ENCODE results near the gene PCBP3. TPM values are rescaled to one million over a fixed set of nuclear protein-coding genes. Genes with fewer than 3 reads are reported as not detected.

PCBP3 gene
- total RNA-seq, 1 donor from 2014 or later = 3.8 TPM

DNA sequence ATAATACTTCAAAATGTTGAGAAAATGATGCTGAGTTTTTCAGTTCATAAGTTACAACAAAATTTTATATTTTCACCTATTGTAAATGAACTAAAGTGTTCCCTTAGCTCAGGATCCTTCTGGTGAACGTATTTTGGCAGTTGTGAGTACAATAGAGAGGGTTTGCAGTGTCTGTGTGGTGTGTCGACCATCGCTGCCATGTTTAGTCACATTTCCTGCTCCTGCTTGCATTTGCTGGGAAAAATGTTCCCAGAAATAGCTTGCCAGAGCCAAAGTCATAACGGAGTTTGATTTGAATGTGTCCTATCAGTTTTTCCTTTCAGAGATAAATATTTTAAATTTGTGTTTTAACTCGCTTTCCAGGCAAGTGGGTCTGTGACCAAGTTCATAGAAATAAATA is 220.9 kb downstream of the PCBP3 start:
- Histone ChIP-seq H3K4me1 (no peaks in the 10 kb centered on the region), H3K27me3 (peaks cover 6% of the 10 kb centered on the region), H3K27ac (no peak overlapping the region), H3K36me3 (no peaks in the 10 kb centered on the region), H3K9me3 (no peaks in the 10 kb centered on the region), H3K4me3 (no peak overlapping the region)
- no peak for ATAC-seq
- DNase-seq = no peak
- no peak for TF ChIP-seq CTCF (IDR thresholded peaks at IDR 0.05)
- intact Hi-C loops (cut with DNase I) = no loop called here

GRCh38 chr21:45865106-45865835 is 221.7 kb downstream of the PCBP3 start:
- H3K4me3 ChIP-seq = no peak overlapping the region
- intact Hi-C loops (cut with DNase I) = no loop called here
- H3K9me3 ChIP-seq = no peaks in the 10 kb centered on the region
- H3K27ac ChIP-seq = no peak overlapping the region
- H3K4me1 ChIP-seq = no peaks in the 10 kb centered on the region
- ATAC-seq (no peak), DNase-seq (no peak)
- no peaks in the 10 kb centered on the region for H3K36me3 ChIP-seq
- H3K27me3 ChIP-seq = peaks cover 6% of the 10 kb centered on the region
- TF ChIP-seq CTCF (IDR thresholded peaks at IDR 0.05) = no peak

DNA sequence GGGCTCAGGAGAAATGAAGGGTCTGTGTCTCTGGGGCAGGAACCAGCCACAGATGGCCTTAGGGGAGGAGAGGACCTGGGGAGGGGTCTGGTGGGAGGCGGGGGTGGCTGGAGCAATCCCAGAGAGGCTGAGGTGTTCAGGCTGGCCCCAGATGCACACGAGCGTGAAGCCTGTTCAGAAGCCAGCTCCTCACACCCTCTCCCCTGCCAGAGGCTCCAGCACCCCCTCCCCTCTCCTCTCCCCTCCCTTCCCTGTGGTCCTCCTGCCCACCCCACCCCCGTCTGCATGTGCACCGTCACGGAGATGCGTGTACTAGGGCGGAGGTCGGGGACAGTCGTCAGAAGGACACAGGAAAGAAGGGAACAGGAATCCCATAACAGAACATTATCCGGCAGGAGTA is 223.0 kb downstream of the PCBP3 start:
- intact Hi-C loops (cut with DNase I) = no loop called here
- peaks cover 6% of the 10 kb centered on the region for H3K27me3 ChIP-seq
- H3K36me3 ChIP-seq = no peaks in the 10 kb centered on the region
- no peak for DNase-seq
- no peak for ATAC-seq
- no peak overlapping the region for H3K27ac ChIP-seq
- no peaks in the 10 kb centered on the region for H3K9me3 ChIP-seq
- no peak overlapping the region for H3K4me3 ChIP-seq
- TF ChIP-seq CTCF (IDR thresholded peaks at IDR 0.05) = no peak
- H3K4me1 ChIP-seq = no peaks in the 10 kb centered on the region

DNA sequence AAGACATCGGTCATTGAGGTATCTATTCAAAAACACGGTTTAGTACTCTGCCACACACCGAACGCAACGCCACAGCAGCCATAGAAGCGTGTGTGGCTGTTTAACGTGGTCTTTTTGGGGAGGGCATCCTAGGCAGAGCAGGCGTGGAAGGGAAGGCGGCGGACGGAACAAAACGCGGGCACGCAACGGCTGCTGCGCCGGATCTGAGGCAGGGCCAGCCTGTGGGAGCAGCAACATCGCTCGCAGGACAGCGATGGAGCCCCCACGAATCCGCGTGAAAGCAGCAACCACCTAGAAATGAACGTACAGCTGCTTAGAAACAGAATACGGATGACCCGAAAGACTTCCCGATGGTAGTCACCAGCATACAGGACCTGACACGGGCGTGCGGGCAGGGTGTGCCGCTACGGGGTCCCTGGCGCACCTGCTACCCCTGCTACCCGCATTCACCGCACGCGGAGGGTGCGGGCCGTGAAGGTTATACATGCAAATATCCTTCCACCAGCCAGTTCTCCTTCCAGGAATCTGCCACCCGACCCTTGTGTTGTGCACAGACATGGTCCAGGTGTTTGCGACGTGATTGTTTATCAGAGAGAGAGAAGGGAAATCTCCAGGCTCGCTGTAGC is 223.6 kb downstream of the PCBP3 start:
- DNase-seq = no peak
- Histone ChIP-seq H3K27me3 (peaks cover 6% of the 10 kb centered on the region), H3K4me1 (no peaks in the 10 kb centered on the region), H3K27ac (no peak overlapping the region), H3K9me3 (no peaks in the 10 kb centered on the region), H3K36me3 (no peaks in the 10 kb centered on the region), H3K4me3 (no peak overlapping the region)
- no peak for TF ChIP-seq CTCF (IDR thresholded peaks at IDR 0.05)
- intact Hi-C loops (cut with DNase I) = no loop called here
- no peak for ATAC-seq

DNA sequence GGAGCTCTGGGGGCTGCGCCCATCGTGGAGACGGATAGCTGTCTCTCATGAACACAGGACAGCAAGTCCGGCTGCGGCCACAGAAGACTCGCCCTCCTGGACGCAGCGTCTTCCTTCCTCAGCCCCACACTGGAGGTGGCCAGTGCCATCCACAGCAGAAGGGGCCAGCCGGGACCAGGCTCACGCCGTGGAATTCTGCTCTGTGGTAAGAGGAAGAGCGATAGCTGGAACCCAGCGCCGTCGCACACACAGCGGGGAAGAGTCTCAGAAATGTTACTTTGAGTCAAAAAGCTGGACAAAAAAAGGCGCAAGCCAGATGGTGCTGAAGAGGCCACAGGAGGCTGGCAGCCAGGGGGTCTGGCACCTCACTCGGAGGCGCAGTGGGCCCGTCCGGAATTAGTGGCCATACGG is 224.2 kb downstream of the PCBP3 start:
- ATAC-seq (no peak), DNase-seq (no peak)
- Histone ChIP-seq H3K4me1 (no peaks in the 10 kb centered on the region), H3K36me3 (no peaks in the 10 kb centered on the region), H3K27ac (no peak overlapping the region), H3K27me3 (peaks cover 6% of the 10 kb centered on the region), H3K4me3 (no peak overlapping the region), H3K9me3 (no peaks in the 10 kb centered on the region)
- intact Hi-C loops (cut with DNase I) = no loop called here
- TF ChIP-seq CTCF (IDR thresholded peaks at IDR 0.05) = no peak
